Osteoblast (primary cell): ENCODE measurements around the gene LCK. TPM values are rescaled to one million over a fixed set of nuclear protein-coding genes. Genes with fewer than 3 reads are reported as not detected.
"Not testable (repeated sequence)": the region's sequence is repeated elsewhere in the genome, so short reads cannot be mapped to it uniquely, and the experiment has no call there.

Source experiments
- DNase-seq: peaks from one replicate; pipeline ENCODE4 v3.0.0; 2011; ENCODE audit warnings: low spot score, mixed read lengths; ENCODE audit not compliant: insufficient read length; ENCODE audit errors: missing footprints
- H2AFZ ChIP-seq: 2 replicates; pipeline ENCODE4 v1.6.0; 2011; ENCODE audit warnings: mild to moderate bottlenecking, low read length
- H3K27ac ChIP-seq: 2 replicates; pipeline ENCODE4 v1.5.1; 2011; ENCODE audit warnings: mild to moderate bottlenecking, low read depth, low read length, moderate library complexity
- H3K27me3 ChIP-seq: 2 replicates; pipeline ENCODE4 v1.6.0; 2012; ENCODE audit warnings: mild to moderate bottlenecking, control low read depth, inconsistent platforms, low read length, moderate library complexity; ENCODE audit not compliant: insufficient read depth
- H3K36me3 ChIP-seq: 2 replicates; pipeline ENCODE4 v1.5.1; 2011; ENCODE audit warnings: mild to moderate bottlenecking, low read length, control low read depth, moderate library complexity; ENCODE audit not compliant: insufficient read depth
- H3K4me1 ChIP-seq: 2 replicates; pipeline ENCODE4 v1.5.1; 2011; ENCODE audit warnings: mild to moderate bottlenecking, low read length, control low read depth, moderate library complexity; ENCODE audit not compliant: insufficient read depth
- H3K4me2 ChIP-seq: 2 replicates; pipeline ENCODE4 v1.6.0; 2011; ENCODE audit warnings: mild to moderate bottlenecking, low read length; ENCODE audit not compliant: insufficient read depth
- H3K4me3 ChIP-seq: fragments of 200-600 bp; sonication (generic); 3 replicates; pipeline ENCODE4 v1.5.1; 2012; ENCODE audit warnings: mild to moderate bottlenecking, low read length, inconsistent platforms; ENCODE audit not compliant: insufficient read depth
- H3K79me2 ChIP-seq: 2 replicates; pipeline ENCODE4 v1.6.0; 2012; ENCODE audit warnings: mild to moderate bottlenecking, low read length, control low read depth, inconsistent platforms; ENCODE audit not compliant: insufficient read depth
- H3K9me3 ChIP-seq: 2 replicates; pipeline ENCODE4 v1.5.1; 2011; ENCODE audit warnings: low read depth, low read length, control low read depth
- H4K20me1 ChIP-seq: 2 replicates; pipeline ENCODE4 v1.6.0; 2012; ENCODE audit warnings: mild to moderate bottlenecking, low read length, control low read depth; ENCODE audit not compliant: insufficient read depth
- CTCF ChIP-seq: IDR thresholded peaks from 2 replicates; pipeline ENCODE4 v1.5.1; 2011; ENCODE audit warnings: mild to moderate bottlenecking, low read depth, low read length, moderate library complexity; ENCODE audit errors: extremely low read depth
- total RNA-seq: library from RNA; depleted of rRNA; stranded (reverse); fragments of >200 nt; gene quantifications from 2 replicates; pipeline ENCODE4 v1.2.3, GENCODE V29; 2012

LCK gene
- total RNA-seq, 1 donor: not detected

- Histone ChIP-seq H3K4me3 (no peak overlapping the region), H3K79me2 (no peaks in the 10 kb centered on the region), H3K36me3 (no peaks in the 10 kb centered on the region), H3K27me3 (peaks cover 50% of the 10 kb centered on the region), H2AFZ (peak overlapping the region; percentile 65), H3K4me1 (no peaks in the 10 kb centered on the region), H3K4me2 (peak overlapping the region; percentile 28), H3K9me3 (no peaks in the 10 kb centered on the region), H4K20me1 (no peaks in the 10 kb centered on the region), H3K27ac (no peak overlapping the region)
- TF ChIP-seq CTCF: no peak
- DNase-seq: peak; percentile 77
These were observed 24.4 kb downstream of the LCK start for GRCh38 chr1:32275424-32275823.

- TF ChIP-seq CTCF: no peak
- H3K79me2 ChIP-seq: no peaks in the 10 kb centered on the region
- no peaks in the 10 kb centered on the region for H3K4me1 ChIP-seq
- no peak overlapping the region for H3K4me3 ChIP-seq
- H3K9me3 ChIP-seq: no peaks in the 10 kb centered on the region
- peaks cover 50% of the 10 kb centered on the region for H3K27me3 ChIP-seq
- peak; percentile 68 for DNase-seq
- no peaks in the 10 kb centered on the region for H3K36me3 ChIP-seq
- no peak overlapping the region for H2AFZ ChIP-seq
- H3K27ac ChIP-seq: no peak overlapping the region
- no peak overlapping the region for H3K4me2 ChIP-seq
- no peaks in the 10 kb centered on the region for H4K20me1 ChIP-seq
These were observed 25.1 kb downstream of the LCK start for GRCh38 chr1:32276032-32276782.

DNA sequence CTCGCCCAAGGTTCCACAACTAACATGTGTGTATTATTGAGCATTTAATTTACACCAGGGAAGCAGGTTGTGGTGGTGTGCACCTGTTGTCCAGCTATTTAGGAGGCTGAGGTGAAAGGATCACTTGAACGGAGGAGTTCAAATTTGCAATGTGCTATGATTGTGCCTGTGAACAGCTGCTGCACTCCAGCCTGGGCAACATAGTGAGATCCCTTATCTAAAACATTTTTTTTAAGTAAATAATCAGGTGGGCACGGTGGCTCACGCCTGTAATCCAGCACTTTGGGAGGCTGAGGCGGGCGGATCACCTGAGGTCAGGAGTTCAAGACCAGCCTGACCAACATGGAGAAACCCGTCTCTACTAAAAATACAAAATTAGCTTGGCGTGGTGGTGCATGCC is 33.7 kb downstream of the LCK start:
- not testable (repeated sequence) for H3K27ac ChIP-seq, H3K9me3 ChIP-seq

GRCh38 chr1:32285658-32286057 is 34.6 kb downstream of the LCK start:
- H3K27ac ChIP-seq: no peak overlapping the region
- DNase-seq: peak; percentile 23
- H3K27me3 ChIP-seq: no peaks in the 10 kb centered on the region
- H3K9me3 ChIP-seq: no peaks in the 10 kb centered on the region
- H2AFZ ChIP-seq: no peak overlapping the region
- H3K36me3 ChIP-seq: no peaks in the 10 kb centered on the region
- no peaks in the 10 kb centered on the region for H4K20me1 ChIP-seq
- no peak for TF ChIP-seq CTCF
- no peak overlapping the region for H3K4me2 ChIP-seq
- no peak overlapping the region for H3K4me3 ChIP-seq
- H3K79me2 ChIP-seq: no peaks in the 10 kb centered on the region
- H3K4me1 ChIP-seq: no peaks in the 10 kb centered on the region

More for the DNA sequence above, 33.7 kb downstream of the LCK start:
- H3K79me2 ChIP-seq, DNase-seq, H3K4me1 ChIP-seq, H3K4me2 ChIP-seq, H3K27me3 ChIP-seq, H4K20me1 ChIP-seq, H3K4me3 ChIP-seq, H3K36me3 ChIP-seq, H2AFZ ChIP-seq: not testable (repeated sequence)
